Measurements from ENCODE around the gene ST3GAL3. TPM values are rescaled to one million over a fixed set of nuclear protein-coding genes. Genes with fewer than 3 reads are reported as not detected.

ST3GAL3 gene
- total and polyA plus RNA-seq, 2 of the 13 experiments (the other 11 are each of a cell fraction or from before 2014, with no cell fraction given), result 5.1 to 8.1 TPM

GRCh38 chr1:43979528-43980254 lies 272.4 kb downstream of the ST3GAL3 start (continued):
- TF ChIP-seq ZC3H4 (CRISPR knock-in tag; IDR thresholded peaks at IDR 0.05; ENCODE audit: borderline replicate concordance) (peak; percentile 69; the same call in 1 of the 2 replicates), CBX5 (CRISPR knock-in tag; IDR thresholded peaks at IDR 0.05; ENCODE audit: borderline replicate concordance) (no peak), ZNF337 (CRISPR knock-in tag; IDR thresholded peaks at IDR 0.05; ENCODE audit: borderline replicate concordance, low read depth) (no peak), MXD4 (CRISPR knock-in tag; IDR thresholded peaks at IDR 0.05) (peak; percentile 89; the same call in 1 of the 2 replicates), ZNF816 (CRISPR knock-in tag; IDR thresholded peaks at IDR 0.05; ENCODE audit: borderline replicate concordance) (no peak), POGZ (CRISPR knock-in tag; IDR thresholded peaks at IDR 0.05) (peak; percentile 38; the same call in 1 of the 2 replicates), STAT5B (CRISPR knock-in tag; IDR thresholded peaks at IDR 0.05) (no peak), SAP130 (CRISPR knock-in tag; IDR thresholded peaks at IDR 0.05; ENCODE audit: low read depth) (peak; percentile 83), ZMYM2 (CRISPR knock-in tag; IDR thresholded peaks at IDR 0.05) (no peak), ZBTB40 (IDR thresholded peaks at IDR 0.05) (no peak), ZBTB40 (CRISPR knock-in tag; IDR thresholded peaks at IDR 0.05) (no peak), NFAT5 (CRISPR knock-in tag; IDR thresholded peaks at IDR 0.05) (no peak), THRA (CRISPR knock-in tag; IDR thresholded peaks at IDR 0.05; ENCODE audit: borderline replicate concordance) (no peak), MED1 (CRISPR knock-in tag; IDR thresholded peaks at IDR 0.05) (peak; percentile 29; the same call in 1 of the 2 replicates)

Measured in HepG2 (cell line).